ENCODE data around the gene NSD1.
"Not testable (repeated sequence)": the region's sequence is repeated elsewhere in the genome, so short reads cannot be mapped to it uniquely, and the experiment has no call there.

NSD1 gene

DNA sequence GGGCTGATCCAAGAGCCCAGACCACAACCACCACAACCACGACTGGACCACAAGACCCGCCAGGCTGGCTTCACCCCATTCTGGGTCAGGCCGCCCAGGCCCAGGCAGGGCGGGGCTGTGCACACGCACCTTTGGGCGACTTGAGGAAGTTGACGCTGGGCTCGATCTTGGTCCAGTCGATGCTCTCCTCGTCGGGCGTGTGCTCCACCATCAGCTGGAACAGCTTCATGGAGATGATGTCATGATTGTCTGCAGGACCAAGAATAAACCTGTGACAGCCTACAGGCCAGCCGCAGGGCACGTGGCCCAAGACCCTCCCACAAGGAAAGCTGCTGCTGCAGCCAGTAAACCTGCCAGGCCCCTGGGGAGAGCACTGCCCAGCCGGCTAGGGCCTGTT lies 200.6 kb downstream of the NSD1 start:
- no peak for DNase-seq

DNA sequence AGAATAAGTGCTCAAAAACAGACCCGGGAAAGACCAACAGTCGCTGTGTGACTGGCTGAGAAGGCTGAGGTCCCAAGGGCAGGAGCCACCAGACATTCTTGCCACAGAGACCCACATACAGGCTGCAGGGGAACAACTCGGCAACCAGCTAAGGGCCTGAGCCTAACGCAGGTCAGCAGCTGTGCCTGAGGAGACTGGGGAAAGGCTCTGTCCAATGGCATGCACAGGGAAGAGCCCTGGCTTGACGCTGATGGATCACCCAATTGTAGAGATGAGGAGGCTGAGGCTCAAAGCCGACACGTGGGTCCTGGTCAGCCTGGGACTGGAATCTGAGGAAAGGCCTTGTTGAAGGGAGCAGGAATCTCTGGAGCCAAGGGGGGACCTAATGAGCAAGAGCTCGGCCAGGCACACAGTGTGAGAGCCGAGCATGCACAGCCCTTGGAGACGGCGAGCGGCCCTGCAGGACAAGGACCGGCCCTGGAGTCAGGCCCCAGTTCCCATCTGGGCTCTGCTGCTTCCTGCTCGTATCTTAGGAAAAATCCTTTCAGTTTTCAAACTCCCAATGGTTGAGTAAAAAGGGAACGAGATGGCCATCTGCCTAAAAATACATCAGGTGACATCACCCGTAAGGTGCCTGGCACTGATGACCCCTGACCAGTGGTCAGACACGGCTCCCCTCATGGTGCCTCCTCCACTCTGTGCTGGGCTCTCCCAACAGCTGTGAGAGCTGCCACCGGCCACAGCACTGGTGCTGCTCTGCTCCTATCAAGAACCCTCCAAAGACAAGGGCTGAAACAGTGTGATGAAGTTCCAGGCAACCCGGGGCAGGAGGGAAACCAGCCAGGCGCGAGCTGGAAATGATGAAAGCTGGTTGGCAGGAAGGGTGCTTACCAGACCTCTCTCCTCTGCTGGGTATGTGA lies 201.5 kb downstream of the NSD1 start:
- DNase-seq = no peak

DNA sequence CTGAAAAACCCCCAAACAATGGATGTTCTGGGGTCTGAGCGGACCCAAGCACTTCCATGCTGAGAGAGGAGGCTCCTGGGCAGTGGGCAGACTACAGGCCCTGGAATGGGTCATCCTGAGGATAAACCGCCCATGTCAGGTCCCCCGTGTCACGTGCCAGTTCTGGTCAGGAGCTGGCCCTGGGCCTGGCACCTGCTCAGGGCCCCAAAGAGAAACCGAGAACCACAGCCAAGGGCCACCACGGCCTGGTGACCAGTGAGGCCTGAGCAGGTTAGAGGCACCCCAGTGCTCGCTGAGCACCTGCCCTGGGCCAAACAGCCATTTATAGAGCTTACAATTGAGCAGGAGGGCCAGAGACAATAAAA lies 202.1 kb downstream of the NSD1 start:
- no peak for DNase-seq

DNA sequence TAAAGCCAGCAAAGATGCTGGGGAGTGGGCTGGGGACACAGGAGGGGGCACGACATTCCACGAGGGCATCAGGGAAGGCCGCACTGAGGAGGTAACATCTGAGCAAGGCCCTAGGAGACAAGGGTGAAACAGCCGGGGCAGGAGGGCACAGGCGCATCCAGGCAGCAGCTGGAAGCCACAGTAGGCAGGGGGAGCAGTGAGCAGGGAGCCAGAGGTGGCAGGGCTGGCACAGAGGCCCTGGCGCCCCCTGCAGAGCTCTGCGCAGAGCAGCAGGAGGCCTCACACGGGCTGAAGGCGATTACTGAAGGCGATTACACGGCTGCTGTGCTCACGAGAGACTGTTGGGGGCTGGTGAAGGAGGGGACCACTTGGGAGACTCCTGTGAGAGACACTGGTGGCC lies 202.5 kb downstream of the NSD1 start:
- peak in 1 of 2 experiments; percentile 42 for DNase-seq

DNA sequence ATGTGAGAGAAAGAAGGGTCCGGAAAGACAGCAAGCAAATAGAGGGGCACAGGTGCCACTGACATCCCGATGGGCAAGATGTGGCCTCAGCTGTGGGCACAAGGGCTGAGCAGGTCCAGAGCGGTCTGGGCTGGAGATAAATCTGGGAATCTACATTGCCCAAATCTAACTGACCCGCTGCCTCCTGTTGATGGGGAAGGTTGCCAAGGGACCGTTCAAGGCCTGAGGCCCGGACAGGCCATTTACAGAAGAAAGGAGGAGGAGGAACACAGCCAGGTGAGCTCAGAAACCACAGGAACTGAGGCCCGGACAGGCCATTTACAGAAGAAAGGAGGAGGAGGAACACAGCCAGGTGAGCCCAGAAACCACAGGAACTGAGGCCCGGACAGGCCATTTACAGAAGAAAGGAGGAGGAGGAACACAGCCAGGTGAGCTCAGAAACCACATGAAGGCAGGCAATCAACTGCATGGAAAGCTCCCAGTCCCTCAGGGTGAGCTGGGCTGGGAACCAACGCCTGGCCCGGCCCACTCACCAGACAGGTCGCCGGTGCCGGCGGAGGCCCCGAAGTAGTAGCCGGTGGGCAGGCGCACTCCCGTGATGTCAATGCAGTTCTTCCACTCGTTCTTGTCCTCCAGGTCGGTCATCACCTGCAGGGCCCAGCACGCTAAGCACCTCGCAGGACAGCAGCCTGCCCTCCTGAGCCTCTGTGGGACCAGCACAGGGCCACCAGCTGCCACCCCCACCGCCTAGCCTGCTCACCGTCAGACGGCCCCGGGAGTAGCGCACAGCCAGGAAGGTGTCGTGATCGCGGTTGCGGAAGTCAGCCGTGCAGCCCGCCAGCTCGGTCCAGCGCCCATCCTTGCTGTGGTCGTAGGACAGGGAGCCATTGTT lies 203.3 kb downstream of the NSD1 start:
- DNase-seq = no peak

DNA sequence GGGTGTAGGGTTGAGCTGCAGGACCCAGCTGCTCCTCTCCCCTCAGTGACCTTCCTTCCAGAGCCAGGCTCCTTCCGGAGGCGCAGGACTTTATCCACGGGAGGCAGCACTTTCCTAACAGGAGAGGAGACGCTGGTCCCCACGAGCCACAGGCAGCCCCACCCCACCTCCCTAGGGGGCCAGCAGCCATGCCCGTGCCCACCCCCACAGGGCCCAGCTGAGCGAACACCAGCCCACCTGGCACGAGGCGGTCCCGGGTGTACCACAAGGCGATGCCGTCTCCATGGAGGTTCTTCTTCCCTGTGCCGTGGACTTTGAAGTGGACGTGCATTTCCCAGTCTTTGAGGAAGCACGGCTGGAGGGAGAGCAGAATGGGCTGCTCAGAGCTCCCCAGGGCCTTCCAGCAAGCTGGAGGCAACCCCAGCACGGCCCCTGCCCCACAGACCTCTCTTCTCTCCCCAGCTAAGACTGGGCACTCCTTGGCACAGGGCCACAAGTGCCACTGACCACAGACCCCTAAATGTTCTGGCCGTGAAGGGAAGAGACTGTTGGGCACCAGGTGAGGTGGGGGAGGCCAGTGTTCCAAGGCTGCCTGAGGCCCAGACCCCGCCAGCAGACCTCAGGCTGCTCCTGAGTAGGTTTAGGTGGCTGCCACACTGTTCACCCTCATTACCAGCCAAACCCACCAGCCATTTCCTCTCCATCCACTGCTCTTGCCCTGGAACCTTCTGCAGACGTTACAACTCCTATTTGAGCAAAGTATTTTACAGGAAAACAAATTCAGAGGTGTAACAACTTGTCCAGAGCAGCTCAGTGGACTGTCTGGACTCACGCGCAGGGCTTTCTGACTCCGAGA lies 204.9 kb downstream of the NSD1 start:
- DNase-seq = no peak

DNA sequence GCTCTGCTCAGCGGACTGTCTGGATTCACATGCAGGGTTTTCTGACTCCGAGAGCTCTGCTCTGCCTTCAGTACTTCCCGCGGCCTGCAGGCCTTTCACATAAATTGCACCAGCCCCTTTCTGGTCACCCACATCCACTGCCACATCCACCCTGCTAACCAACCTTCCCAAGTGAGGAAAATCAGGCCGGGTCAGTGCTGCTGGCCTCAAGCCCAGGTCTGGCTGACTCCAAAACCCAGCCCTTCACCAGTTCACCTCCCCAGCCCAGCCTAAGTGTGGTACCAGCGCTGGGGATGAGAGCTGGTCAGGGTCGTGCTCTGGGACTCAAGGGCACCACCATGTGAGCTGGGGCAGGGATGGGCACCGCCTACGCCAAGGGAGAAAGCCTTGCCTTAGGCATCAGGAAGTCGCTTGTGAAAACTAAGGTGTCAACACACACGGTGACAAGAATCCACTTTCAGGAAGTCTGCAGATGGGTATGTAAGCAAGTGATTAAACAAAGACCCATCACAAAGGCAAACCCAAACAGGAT lies 205.6 kb downstream of the NSD1 start:
- no peak for DNase-seq

DNA sequence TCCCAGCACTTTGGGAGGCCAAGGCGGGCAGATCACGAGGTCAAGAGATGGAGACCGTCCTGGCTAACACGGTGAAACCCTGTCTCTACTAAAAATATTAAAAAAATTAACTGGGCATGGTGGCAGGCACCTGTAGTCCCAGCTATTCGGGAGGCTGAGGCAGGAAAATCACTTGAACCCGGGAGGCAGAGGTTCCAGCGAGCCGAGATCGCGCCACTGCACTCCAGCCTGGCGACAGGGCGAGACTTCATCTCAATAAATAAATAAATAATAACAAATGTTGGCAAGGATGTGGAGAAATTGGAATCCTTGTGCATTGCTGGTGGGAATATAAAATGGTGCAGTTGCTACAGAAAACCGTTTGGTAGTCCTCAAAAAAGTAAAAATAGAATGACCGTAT lies 209.4 kb downstream of the NSD1 start:
- DNase-seq = not testable (repeated sequence)

DNA sequence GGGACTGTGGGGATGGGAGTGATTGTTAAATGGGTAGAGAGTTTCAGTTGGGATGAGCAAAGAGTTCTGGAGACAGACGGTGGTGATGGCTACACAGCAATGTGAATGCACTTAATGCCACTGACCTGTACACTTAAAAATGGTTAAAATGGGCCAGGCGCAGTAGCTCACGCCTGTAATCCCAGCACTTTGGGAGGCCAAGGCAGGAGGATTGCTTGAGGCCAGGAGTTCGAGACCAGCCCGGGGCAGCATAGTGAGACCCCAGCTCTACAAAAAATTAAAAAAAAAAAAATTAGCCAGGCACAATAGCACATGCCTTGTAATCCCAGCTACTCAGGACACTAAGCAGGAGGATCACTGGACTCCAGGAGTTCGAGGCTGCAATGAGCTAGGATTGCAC lies 210.2 kb downstream of the NSD1 start:
- DNase-seq = no peak

DNA sequence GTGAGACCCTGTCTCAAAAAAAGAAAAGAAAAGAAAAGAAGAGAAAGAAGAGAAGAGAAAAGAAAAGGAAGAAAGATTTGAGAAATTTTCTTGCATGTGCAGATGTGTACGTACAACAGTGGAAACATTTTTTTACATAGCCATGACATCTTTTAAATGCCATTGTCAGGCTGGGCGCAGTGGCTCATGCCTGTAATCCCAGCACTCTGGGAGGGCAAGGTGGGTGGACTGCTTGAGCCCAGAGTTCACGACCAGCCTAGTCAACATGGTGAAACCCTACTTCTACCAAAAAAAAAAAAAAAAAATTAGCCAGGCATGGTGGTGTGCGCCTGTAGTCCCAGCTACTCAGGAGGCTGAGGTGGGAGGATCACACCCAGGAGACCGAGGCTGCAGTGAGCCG lies 211.3 kb downstream of the NSD1 start:
- no peak for DNase-seq

DNA sequence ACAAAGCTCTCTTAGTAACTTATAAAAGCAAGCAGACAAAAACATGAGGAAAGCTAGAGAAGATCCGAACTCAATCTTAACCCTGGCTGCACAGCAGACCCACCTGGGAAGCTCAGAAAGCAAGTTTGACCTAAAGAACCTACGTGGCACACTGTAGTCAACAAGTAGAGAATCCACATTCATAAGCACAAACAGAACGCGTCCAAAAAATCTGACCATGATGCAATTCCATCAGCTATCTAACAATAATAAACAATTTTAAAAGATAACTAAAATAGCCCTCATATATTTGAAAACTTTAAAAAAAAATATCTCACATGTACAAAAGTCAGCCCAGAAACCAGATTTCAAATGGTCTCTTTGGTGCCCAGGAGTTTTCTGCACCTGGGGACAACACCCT lies 213.2 kb downstream of the NSD1 start:
- DNase-seq = no peak

DNA sequence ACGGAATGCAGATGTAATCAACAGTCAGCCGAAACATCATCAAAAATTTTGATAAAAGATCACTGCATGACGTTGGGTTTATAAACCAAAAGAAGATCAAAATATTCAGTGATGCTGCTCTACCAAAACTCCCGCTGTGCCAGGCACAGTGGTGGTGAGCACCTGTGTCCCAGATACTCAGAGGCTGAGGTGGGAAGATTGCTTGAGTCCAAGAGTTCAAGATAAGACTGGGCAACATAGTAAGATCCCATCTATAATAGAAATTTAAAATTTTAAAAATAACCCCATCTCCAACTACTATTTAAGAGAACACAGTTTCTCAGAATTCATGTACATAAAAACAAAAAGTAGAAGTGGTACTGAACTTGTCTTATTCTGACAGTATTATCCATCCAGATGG lies 214.1 kb downstream of the NSD1 start:
- DNase-seq = no peak

DNA sequence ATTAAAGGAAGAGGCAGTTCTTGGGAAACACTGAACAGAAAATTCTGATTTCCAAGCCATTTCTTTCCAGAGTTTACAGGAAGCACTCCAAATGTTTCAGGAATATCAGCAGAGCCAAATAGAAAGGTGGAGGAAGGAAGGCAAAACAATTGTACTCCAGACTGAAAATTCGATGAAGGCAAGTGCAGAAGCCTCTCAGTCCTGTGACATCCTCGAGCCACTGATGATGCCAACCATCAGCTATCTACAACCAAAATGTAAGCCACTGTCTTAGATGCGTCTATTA lies 215.7 kb downstream of the NSD1 start:
- no peak for DNase-seq

DNA sequence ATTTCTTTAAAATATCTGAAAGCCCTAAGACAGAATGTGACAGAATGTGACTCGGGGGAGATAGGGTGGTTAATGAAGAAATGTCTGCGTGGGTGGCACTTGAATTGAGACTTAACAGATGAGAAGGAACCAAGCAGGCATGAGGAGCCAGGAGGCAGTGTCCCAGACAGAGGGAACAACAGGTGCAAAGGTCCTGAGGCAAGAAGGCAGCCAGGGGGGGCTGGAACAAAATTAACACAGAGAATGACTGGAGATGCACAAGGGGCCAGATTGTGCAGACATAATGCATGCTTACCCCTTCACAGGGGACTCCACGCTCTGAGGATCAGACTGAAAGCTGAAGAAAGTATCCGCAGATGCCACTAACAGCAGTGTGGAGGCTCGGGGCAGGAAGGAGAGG lies 216.2 kb downstream of the NSD1 start:
- no peak for DNase-seq

Data from NCI-H526 (cell line).